GM18498 (cell line): Measurements from ENCODE around the gene ERCC1.

ENCODE experiments used
- ATAC-seq: cut with Tn5 transposase; IDR thresholded peaks from one replicate; pipeline ENCODE4 v1.9.1; 2021; ENCODE audit warnings: mild to moderate bottlenecking, moderate library complexity; ENCODE audit not compliant: unreplicated experiment

Gene ERCC1

GRCh38 chr19:45423589-45424190 lies at the start of gene ERCC1:
TSS of gene ERCC1 (minus strand) at chr19:45423917. CDS start at chr19:45423374, 543 bp downstream.
- peak; percentile 70 for ATAC-seq

- no peak for ATAC-seq
Observed at GRCh38 chr19:45473367-45473681, 49.6 kb upstream of the ERCC1 start.

- ATAC-seq: no peak
Observed at GRCh38 chr19:45472563-45473366, 49.0 kb upstream of the ERCC1 start.

GRCh38 chr19:45471931-45472562 lies 48.3 kb upstream of the ERCC1 start:
- ATAC-seq: no peak

GRCh38 chr19:45471111-45471930 lies 47.6 kb upstream of the ERCC1 start:
- no peak for ATAC-seq

- ATAC-seq: no peak
Observed at GRCh38 chr19:45470762-45471081, 47.0 kb upstream of the ERCC1 start.

GRCh38 chr19:45469945-45470761 lies 46.4 kb upstream of the ERCC1 start:
- no peak for ATAC-seq

- peak; percentile 54 for ATAC-seq
Observed at GRCh38 chr19:45469132-45469944, 45.6 kb upstream of the ERCC1 start.

GRCh38 chr19:45468803-45469131 lies 45.0 kb upstream of the ERCC1 start:
- peak; percentile 17 for ATAC-seq

GRCh38 chr19:45468159-45468651 lies 44.5 kb upstream of the ERCC1 start:
- ATAC-seq: peak; percentile 13

- peak; percentile 54 for ATAC-seq
Observed at GRCh38 chr19:45467456-45468158, 43.9 kb upstream of the ERCC1 start, which contains the start of gene FOSB. TSS of gene FOSB (plus strand) at chr19:45467996. CDS start at chr19:45468587, 591 bp downstream.

- ATAC-seq: no peak
Observed at GRCh38 chr19:45467115-45467455, 43.4 kb upstream of the ERCC1 start.

- no peak for ATAC-seq
Observed at GRCh38 chr19:45464852-45465441, 41.2 kb upstream of the ERCC1 start.

- no peak for ATAC-seq
Observed at GRCh38 chr19:45464274-45464673, 40.6 kb upstream of the ERCC1 start.

- ATAC-seq: no peak
Observed at GRCh38 chr19:45463241-45463640, 39.5 kb upstream of the ERCC1 start.

GRCh38 chr19:45462174-45462573 lies 38.5 kb upstream of the ERCC1 start:
- no peak for ATAC-seq

- no peak for ATAC-seq
Observed at GRCh38 chr19:45460807-45461347, 37.2 kb upstream of the ERCC1 start.

- no peak for ATAC-seq
Observed at GRCh38 chr19:45457776-45458175, 34.1 kb upstream of the ERCC1 start.

GRCh38 chr19:45456500-45456815 lies 32.7 kb upstream of the ERCC1 start:
- ATAC-seq: no peak
